ENCODE measurements around the gene NUMB.
A peak's percentile ranks its signal among the peaks of the same experiment; 100 is the strongest.

NUMB gene

GRCh38 chr14:73443758-73444157 lies 14.6 kb downstream of the NUMB start:
- no peak overlapping the region for H3K4me3 ChIP-seq (ENCODE audit: low read depth, low read length)
- DNase-seq (ENCODE audit: low read depth): no peak
- TF ChIP-seq CTCF (conservative IDR thresholded peaks at IDR 0.05; ENCODE audit: low read depth, low read length): no peak

DNA sequence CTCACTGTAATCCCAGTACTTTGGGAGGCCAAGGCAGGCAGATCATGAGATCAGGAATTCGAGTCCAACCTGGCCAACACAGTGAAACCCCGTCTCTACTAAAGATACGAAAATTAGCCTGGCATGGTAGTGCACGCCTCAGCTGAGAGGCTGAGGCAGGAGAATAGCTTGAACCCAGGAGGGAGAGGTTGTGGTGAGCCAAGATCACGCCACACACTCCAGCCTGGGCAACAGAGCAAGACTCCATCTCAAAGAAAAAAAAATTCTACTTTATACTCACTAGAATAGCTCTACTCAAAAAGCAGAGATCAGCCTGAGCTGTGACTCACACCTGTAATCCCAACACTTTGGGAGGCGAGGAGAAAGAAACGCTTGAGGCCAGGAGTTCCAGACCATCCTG lies 17.1 kb downstream of the NUMB start:
- H3K4me3 ChIP-seq (ENCODE audit: low read depth, low read length): no peak overlapping the region
- TF ChIP-seq CTCF (conservative IDR thresholded peaks at IDR 0.05; ENCODE audit: low read depth, low read length): no peak
- DNase-seq (ENCODE audit: low read depth): no peak

- TF ChIP-seq CTCF (conservative IDR thresholded peaks at IDR 0.05; ENCODE audit: low read depth, low read length): no peak
- DNase-seq (ENCODE audit: low read depth): no peak
Observed at GRCh38 chr14:73438993-73439392, 19.4 kb downstream of the NUMB start.

GRCh38 chr14:73437206-73437605 lies 21.1 kb downstream of the NUMB start:
- no peak for DNase-seq (ENCODE audit: low read depth)
- TF ChIP-seq CTCF (conservative IDR thresholded peaks at IDR 0.05; ENCODE audit: low read depth, low read length): no peak
- H3K4me3 ChIP-seq (ENCODE audit: low read depth, low read length): no peak overlapping the region

More at GRCh38 chr14:73438993-73439392, 19.4 kb downstream of the NUMB start:
- H3K4me3 ChIP-seq (ENCODE audit: low read depth, low read length): no peak overlapping the region

GRCh38 chr14:73432124-73432523 lies 26.2 kb downstream of the NUMB start:
- no peak for TF ChIP-seq CTCF (conservative IDR thresholded peaks at IDR 0.05; ENCODE audit: low read depth, low read length)
- no peak overlapping the region for H3K4me3 ChIP-seq (ENCODE audit: low read depth, low read length)
- DNase-seq (ENCODE audit: low read depth): no peak

GRCh38 chr14:73428353-73428824 lies 30.0 kb downstream of the NUMB start:
- peak; percentile 73 for DNase-seq (ENCODE audit: low read depth)

More at GRCh38 chr14:73428353-73428824, 30.0 kb downstream of the NUMB start:
- H3K4me3 ChIP-seq (ENCODE audit: low read depth, low read length): no peak overlapping the region
- no peak for TF ChIP-seq CTCF (conservative IDR thresholded peaks at IDR 0.05; ENCODE audit: low read depth, low read length)
